ENCODE measurements around the gene GRAMD4.

GRAMD4 gene, protein sequence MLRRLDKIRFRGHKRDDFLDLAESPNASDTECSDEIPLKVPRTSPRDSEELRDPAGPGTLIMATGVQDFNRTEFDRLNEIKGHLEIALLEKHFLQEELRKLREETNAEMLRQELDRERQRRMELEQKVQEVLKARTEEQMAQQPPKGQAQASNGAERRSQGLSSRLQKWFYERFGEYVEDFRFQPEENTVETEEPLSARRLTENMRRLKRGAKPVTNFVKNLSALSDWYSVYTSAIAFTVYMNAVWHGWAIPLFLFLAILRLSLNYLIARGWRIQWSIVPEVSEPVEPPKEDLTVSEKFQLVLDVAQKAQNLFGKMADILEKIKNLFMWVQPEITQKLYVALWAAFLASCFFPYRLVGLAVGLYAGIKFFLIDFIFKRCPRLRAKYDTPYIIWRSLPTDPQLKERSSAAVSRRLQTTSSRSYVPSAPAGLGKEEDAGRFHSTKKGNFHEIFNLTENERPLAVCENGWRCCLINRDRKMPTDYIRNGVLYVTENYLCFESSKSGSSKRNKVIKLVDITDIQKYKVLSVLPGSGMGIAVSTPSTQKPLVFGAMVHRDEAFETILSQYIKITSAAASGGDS

DNA sequence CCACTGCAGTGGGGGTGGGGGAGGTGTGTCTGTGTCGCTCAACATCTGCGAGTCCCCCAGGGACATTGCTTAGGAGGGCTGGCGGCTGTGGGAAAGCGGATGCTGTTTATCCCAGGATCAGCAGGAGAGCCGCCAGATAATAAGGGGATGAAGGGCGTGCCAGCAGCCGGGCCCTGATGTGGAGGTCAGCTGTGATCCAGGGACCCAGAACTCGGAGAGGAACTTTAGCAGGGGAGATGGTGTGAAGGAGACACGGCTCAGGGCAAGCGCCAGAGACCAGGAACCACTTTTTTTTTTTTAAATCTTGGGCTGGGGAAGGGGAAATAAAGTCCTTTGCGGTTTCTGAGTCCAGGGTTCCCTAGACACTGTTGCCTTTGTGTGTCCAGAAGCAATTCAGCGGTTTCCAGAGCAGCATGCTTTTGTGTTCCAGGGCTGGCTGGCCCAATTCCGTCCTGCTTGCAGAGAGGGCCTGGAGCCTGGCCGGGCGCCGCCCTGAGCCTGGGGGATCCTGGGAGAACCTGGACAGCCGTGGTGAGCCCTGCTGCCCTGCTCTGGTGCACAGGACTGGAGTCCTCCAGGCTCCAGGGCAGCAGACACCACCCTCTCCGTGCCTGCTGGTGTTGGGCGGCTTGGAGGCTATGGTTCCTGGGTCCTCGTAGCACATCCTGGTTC, at the start of gene GRAMD4:
TSS of gene GRAMD4 (plus strand) at position 557 of the 672 bp plus-strand sequence. CDS start 6,414 bp downstream, outside the sequence.
- no peak for DNase-seq

GRCh38 chr22:46571642-46572250, 48.4 kb upstream of the GRAMD4 start:
- DNase-seq, result no peak

DNA sequence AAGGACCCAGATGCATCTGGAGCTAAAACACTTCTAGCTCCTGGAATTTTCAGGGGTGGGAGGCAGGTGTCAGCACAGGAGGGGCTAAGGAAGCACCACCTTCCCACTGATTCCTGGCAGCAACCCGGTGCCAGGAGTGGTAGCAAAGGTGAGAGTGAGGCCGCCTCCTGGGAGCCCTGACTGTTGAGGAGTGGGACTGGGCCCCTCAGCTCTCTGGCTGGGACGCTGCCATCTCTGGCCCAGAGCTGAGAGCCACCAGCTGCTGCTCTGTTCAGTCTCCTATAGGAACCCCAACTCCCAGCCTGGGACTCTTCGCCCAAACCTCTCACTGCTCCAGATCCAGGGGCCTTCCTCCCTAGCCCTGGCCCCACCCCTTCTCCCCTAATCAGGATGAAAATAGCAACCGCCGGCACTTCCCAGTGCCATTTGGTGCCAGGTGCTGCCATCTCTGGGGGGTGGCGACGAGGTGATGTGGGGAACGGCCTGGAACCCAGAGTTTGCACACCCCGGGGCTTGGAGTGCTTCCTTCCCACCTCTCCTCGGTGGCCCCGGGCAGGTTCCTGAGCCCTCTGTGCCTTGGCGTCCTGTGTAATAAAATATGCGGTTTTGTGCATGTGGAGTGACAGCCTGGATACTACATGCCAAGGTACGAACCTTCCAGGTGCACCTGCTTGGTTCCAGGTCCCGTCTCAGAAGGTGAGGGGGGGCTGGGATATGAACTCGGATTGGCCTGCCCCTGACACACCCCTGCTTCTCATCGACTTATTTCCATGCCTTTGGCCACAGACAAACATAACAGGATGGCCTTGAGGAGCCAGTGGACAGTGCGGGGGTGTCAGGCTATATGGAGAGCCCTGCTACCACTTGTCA, 47.0 kb upstream of the GRAMD4 start:
- no peak for DNase-seq

DNA sequence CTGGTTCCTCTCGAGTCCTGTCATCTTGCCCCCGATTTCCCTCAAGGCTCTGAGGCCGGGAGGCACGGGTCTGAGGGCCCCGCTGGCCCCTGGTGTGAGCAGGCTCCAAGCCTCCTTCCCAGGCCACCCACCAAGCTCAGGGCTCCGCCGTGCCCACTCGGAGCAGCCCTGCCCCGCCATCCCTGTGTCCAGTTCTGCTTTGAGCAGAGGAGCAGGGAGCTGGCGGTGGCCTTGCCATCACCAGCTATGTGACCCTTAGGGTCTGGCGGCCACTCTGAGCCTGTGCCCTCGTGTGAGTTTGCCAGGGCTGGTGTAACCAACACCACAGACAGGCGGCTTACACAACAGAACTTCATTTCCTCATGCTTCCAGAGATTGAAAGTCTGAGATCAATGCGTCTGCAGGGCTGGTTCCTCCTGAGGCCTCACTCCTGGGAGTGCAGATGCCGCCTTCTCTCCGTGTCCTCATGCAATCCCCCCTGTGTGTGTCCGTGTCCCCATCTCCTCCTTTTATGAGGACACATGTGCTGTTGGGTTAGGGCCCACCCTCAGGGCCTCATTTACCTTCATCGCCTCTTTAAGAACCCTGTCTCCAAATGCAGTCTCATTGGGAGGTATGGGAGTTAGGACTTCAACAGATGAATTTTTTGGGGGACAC, 46.3 kb upstream of the GRAMD4 start:
- DNase-seq, result no peak

DNA sequence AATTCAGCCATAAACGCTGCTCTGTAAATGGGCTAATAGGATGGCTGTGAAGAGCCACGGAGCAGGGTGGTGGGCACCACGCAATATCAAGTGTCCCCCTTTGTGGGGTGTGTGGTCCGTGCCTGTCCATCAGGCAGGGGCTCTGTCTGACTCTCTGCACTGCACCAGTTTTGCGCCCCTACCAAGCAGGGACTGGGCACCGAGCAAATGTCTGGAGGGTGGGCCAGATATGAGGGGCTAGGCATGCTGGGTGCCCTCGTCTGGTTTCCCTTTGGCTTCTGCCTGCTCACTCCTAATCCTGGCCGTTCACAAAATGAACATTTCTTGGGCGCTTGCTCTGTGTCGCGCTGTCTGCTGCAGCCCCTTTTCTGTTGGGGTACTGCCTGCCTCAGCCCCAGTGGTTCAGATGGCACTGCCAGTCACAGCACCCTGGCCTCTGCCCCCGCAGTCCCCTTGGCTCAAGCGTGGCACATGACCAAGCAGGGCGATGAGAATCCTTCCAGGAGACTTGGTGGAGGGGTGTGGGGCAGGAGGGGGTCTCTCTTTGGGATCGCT, 45.7 kb upstream of the GRAMD4 start:
- no peak for DNase-seq

DNA sequence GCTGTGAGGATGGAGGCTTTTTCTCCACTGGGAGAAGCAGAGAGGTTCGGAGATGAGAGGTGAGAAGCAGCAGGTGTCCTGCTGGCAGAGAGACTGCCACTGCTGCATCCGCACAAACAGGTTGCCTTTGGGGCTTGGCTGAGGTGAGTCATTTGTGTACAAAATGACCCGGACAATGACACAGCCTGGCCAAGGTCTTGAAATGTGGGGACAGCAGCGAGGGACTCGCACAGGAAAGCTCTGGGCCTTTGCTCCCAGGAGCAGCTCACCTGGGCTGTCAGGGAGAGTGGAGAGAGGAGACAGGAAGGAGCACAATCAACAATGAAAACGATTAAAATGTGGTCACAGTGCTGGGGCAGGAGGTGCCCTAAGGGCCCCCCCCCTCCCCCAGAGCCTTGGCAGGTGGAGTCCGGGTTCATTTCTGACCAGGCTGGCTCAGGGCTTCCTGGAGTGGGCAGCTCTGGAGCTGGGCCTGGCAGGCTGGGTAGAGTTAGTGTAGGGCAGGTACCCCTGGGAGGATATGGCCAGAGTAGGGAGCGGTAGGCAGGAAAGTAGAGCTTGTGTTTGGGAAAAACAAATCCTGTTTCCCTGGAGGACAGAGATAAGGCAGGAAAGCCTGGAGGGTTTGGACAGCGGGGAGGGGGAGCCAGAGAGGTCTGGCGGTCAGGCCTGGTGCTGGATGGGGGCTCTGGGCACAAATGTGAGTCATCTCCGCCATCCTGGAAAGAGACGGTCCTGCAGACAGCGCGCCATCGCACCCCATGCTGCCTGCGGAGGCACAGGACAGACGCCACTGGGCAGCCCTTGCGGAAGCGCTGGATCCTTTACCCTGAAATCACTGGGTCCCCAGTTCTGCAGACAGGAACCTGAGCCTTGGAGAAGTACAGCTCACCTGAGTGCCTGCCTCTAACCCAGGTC, 44.9 kb upstream of the GRAMD4 start:
- no peak for DNase-seq

- DNase-seq, result no peak
Observed at GRCh38 chr22:46575911-46576555, 44.2 kb upstream of the GRAMD4 start.

- peak; percentile 25 for DNase-seq
Observed at GRCh38 chr22:46576556-46577367, 43.4 kb upstream of the GRAMD4 start.

DNA sequence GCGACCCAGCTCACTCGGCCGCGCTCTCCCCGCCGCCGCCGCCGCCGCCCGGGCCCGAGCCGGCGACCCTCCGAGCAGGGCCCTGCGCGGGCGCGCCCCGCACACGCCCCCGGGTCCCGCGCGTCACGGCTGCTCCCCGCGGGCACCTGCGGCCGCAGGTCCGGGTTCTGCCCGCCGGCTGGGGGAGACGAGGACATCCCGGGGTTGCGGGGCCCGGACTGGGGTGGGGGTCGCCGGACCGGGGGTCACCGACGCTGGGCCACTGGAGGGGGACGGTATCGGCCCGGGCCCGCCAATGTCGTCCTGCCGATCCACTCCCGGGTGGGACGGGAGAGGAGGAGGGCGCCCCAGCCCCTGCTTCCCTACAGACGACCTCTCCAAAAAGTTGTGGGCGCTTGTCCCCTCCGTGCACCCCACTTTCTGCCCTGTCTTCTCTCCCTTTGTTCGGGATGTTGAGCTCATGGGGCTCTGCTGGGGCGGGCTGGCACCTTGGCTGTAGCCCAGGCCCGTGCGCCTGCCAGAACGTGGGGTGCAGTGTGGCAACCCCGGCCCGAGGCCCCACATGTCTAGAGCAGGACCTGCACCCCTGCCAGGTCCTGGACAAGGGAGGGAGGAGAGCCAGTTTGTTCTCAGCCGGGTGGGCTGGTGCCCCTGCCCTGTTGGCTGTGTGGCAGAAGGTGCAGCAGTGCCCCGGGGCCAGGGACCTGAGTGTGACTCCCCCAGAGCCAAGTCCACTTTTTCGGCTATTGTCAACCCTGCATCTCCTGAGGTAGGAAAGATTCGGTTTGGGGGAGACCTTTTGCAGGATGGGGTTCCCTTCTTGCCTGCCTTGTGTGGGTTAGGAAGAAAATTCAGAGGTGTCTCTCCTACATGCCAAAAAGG, 42.6 kb upstream of the GRAMD4 start:
- no peak for DNase-seq

DNA sequence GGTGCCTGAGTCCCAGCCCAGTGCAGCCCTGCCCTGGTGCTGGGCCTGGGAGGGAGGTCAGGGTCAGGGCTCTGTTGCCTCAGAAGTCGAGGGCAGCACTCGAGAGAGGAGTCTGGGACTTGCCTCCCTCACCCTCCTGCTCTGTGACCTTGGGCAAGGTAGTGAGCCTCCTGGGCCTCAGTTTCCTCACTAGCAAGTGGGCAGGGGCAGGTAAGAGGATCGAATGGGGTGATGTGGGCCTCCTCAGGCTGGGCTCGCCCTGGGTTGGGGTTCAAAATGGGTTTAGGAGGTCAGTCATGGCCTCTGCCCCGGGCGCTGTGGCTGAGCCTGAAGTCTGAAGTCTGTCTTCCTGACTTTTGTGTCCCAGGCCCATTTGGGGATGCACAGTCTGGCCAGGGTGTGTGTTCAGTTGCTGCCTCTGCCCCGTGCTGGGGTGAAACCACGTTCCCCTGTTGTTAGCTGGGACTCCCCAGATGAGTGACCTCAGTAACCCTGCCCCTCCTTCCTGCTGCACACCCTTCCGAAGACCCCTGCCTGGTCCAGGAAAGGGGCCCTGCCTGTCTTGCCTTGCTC, 41.8 kb upstream of the GRAMD4 start:
- DNase-seq, result no peak

DNA sequence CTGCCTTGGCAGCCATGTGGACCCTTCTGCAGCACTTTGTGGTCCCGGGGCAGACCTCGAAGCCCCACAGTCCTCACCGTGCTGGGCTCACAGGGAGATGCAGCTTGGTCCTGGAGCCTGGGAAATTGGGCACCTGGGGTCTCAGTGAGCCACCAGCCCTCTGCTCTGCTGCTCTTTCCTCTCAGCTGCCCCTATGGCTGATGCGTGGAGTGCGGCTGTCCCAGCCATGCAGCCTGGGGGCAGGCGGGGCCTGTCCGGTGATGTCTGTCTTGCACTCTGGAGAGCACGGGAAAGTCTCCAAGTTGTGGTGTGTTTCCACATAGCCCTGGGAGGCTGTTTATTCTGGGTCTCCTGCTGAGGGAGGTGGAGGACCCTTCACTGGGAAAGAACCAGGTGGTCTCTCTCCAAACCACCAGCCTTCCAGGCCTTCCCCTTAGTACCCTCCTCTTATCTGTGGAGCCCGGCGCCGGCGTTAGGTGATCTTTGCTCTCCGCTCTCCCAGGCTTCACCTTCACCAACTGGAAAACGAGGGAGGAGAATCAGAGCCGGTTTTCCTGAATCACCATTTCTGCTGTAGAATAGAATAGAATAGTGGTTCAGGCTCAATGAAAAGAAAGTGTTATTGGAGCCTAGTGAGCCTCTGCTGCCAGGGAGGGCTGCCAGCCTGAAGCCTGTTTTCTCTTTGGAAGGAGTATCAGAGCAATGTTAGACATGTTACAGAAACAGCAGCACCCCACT, 41.2 kb upstream of the GRAMD4 start:
- no peak for DNase-seq

DNA sequence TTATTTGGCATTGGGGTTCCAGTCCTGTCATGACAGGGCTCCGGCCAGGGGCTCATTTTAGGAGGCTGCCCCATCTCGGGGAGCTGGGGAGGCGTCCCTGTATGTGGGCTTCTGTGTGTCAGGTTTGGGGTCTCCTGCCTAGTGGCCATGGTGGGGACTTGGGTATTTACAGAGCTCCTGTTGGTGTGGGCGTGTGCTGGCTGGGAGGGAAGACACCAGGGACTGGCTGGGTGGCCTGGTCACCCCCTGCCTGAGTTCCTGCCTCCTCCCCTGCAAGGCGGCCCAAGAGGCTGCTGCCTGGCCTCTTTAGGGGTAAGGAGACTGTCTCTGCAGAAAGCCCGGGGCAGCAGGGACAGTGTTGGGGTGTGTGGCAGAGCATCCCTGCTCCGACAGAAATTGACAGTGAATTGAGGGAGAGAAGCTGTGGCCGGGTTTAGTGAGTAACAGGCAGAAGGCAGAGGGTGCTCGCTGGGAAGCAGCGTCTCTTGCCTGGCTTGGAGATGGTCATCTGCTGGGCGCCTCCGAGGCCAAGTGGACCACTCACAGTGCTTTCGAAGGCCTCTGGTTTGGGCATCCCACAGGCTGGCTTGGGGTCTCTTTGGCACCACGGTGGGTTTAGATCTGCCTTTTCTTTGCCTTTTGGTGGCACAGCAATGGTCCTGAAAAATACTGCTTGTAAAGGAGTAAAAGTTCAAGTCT, 40.3 kb upstream of the GRAMD4 start:
- no peak for DNase-seq

DNA sequence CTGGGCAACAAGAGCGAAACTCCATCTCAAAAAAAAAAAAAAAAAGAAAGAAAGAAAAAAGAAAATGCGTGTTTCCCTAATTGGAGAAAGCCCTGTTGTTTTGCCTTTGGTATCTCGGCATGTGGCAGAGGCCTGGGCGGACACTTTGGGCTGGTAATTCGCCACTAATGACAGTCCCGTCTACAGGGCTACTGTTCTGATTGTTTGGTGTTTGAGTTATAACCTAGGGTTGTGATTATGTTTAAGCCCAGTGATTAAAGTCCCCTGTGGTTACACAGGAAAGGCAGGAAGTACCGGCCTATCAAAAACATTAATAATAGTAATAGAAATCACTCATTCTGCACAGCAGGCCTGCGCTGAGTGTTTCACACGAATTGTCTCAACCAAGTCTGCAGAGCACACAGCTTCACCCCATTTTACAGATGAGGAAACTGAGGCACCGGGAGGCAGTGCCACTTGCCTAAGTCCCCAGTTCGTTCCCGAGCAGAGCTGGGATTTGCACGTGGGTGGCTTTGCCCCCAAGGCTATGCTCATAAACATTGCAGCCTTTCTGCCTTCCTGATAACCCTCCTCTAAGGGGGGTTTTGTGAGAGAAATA, 39.1 kb upstream of the GRAMD4 start:
- DNase-seq, result no peak

DNA sequence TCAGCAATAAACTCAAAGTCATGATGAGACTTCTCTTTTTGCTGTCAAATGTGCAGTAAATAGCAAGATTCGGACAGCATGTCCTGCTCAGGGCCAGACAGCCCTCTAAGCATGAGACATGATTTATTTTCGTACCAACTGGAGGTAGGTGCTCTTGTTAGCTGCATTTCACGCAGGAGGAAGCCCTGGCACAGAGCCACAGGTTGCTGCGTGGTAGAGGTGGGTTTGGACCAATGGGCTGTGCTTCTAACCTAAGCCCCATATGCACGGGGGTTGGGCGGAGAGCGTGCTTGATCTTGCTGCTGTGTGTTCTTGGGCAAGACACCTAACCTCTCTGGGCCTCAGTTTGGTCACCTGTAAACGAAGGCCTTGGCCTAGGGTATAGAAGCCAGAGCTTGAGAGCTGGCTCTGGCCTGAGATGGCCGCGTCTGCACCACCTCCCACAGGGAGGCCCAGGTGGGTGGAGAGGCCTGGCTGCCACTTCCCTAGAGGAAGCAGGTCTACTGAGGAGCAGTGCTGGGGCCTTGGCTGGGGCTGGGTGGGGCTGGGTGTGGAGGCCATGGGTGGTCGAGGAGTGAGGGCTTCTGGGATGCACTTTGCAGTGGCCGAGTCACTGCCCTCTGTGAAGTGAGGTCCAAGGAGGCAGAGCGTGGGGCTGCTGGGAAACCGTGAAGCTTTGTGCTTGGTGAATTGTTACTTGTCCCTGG, 38.5 kb upstream of the GRAMD4 start:
- no peak for DNase-seq

DNA sequence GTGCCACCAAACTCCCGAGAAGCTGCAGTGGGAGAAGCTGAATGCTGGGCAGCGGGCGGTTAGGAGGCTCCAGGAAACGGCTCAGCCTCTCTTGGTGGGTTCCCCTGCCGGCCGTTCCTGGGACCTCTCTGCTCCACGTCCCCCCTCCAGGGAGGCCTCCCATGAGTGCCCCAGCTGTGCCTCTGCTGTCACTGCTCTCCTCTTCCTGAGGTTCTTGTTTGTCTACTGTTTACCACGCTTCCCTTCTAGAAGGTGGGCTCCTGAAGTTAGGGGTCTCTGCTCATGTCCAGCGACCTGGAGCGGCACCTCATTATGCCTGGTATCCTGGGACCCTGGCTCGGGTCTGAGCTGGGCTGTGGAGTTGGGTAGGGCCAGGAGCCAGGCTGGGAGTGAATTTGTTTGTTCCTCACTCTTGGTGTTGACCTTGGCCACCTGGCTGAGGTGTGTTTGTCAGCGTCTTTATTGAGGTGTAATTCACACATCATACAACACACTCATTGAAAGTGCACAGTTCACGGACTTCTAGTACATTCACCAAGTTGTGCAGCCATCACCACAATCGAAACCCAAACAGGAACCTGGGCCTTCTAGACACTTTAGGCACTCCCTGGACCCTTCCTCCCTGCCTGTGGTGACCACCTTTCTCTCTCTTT, 37.8 kb upstream of the GRAMD4 start:
- DNase-seq, result no peak

Measured in activated CD4-positive, alpha-beta T cell treated with anti-CD3 and anti-CD28 coated beads, Interleukin-2, amount 50 U/mL, for 16 hours (primary cell).